Tibial nerve (tissue), 4 donors: ENCODE measurements around the gene ADGRD1. TPM values are rescaled to one million over a fixed set of nuclear protein-coding genes. Genes with fewer than 3 reads are reported as not detected.
"Not testable (repeated sequence)": the region's sequence is repeated elsewhere in the genome, so short reads cannot be mapped to it uniquely, and the experiment has no call there.

ENCODE experiments used
- DNase-seq, 2 donors: peaks; one replicate each; pipeline ENCODE4 v3.0.0-alpha.2; 2019; ENCODE audit warnings: low spot score in 2 of 2
- H3K27ac ChIP-seq, 4 donors: fragments of 200-600 bp; sonication (generic) in 3 of 4; one replicate each; pipeline ENCODE4 v1.5.1; 2017 to 2019; ENCODE audit warnings: mild to moderate bottlenecking in 1 of 4
- H3K27me3 ChIP-seq, 2 donors: fragments of 200-600 bp; sonication (generic) in 1 of 2; one replicate each; pipeline versions ENCODE4 v1.5.1 to v1.6.0; 2017 to 2019
- H3K36me3 ChIP-seq, 3 donors: fragments of 200-600 bp; sonication (generic); one replicate each; pipeline ENCODE4 v1.5.1; 2018 to 2019
- H3K4me1 ChIP-seq, 4 donors: fragments of 200-600 bp; sonication (generic) in 3 of 4; one replicate each; pipeline ENCODE4 v1.5.1; 2017 to 2019
- H3K4me3 ChIP-seq, 4 donors: fragments of 200-600 bp; sonication (generic) in 3 of 4; one replicate each; pipeline ENCODE4 v1.5.1; 2017 to 2019; ENCODE audit warnings: mild to moderate bottlenecking in 1 of 4, moderate library complexity in 1 of 4
- H3K9me3 ChIP-seq, 4 donors: fragments of 200-600 bp; sonication (generic) in 3 of 4; one replicate each; pipeline ENCODE4 v1.5.1; 2017 to 2019
- CTCF ChIP-seq, 5 experiments: fragments of 200-600 bp in 3 of 5; fragments of 450-650 bp in 2 of 5; sonication (generic) in 3 of 5; IDR thresholded peaks; one replicate each; pipeline ENCODE4 v1.5.1; 2016 to 2019; ENCODE audit warnings: antibody characterized with exemption in 5 of 5, mild to moderate bottlenecking in 3 of 5, moderate library complexity in 2 of 5
- EP300 ChIP-seq, 2 donors: sonication (generic); formaldehyde crosslinking; IDR thresholded peaks; one replicate each; pipeline ENCODE4 v1.6.1; 2017; ENCODE audit warnings: antibody characterized with exemption in 2 of 2, mild to moderate bottlenecking in 1 of 2
- POLR2A ChIP-seq, 2 donors: fragments of 450-650 bp; IDR thresholded peaks; one replicate each; pipeline ENCODE4 v1.6.1; 2017; ENCODE audit warnings: antibody characterized with exemption in 2 of 2, mild to moderate bottlenecking in 2 of 2, moderate library complexity in 2 of 2
- WGBS, 2 donors: methylation state at CpG; one replicate each; pipeline ENCODE4 v1.1.5; 2018; 5-methylcytosine and 5-hydroxymethylcytosine counted together
- total RNA-seq, 4 donors: library from RNA; depleted of rRNA; stranded (reverse); fragments of >200 nt; gene quantifications; one replicate each; pipeline ENCODE4 v1.1.0, GENCODE V29; 2016

The ADGRD1 gene
- total RNA-seq, 4 donors from 2014 or later: 99.0 to 179 (median 125) TPM

- H3K9me3 ChIP-seq: no peaks in the 10 kb centered on the region
- 87 to 93% methylated on average over 10 to 12 of the region's 12 CpGs for WGBS, 2 donors
- H3K4me1 ChIP-seq: peaks cover 0 to 7% (median 0%) of the 10 kb centered on the region in 4 donors
- H3K27me3 ChIP-seq: no peaks in the 10 kb centered on the region
- H3K27ac ChIP-seq: peak overlapping the region in 1 of 4 donors; percentile 39
- TF ChIP-seq EP300 (IDR thresholded peaks at IDR 0.05) (no peak), CTCF (IDR thresholded peaks at IDR 0.05) (no peak), POLR2A (IDR thresholded peaks at IDR 0.05) (no peak)
- no peak for DNase-seq
- no peak overlapping the region for H3K4me3 ChIP-seq
- peaks cover 0 to 33% (median 0%) of the 10 kb centered on the region in 3 donors for H3K36me3 ChIP-seq
Measured at GRCh38 chr12:130994821-130995375, 41.2 kb downstream of the ADGRD1 start.

- H3K9me3 ChIP-seq, H3K4me3 ChIP-seq, H3K27ac ChIP-seq, H3K4me1 ChIP-seq, H3K27me3 ChIP-seq, DNase-seq: not testable (repeated sequence)
- peaks cover 0 to 39% (median 0%) of the 10 kb centered on the region in 3 donors for H3K36me3 ChIP-seq
- WGBS, 2 donors: 68 to 80% methylated on average over 5 of the region's 5 CpGs
Measured at GRCh38 chr12:130995386-130995969, 41.8 kb downstream of the ADGRD1 start.

- 86 to 87% methylated on average over 5 of the region's 5 CpGs for WGBS, 2 donors
- Histone ChIP-seq H3K27ac (no peak overlapping the region), H3K36me3 (peaks cover 0 to 47% (median 0%) of the 10 kb centered on the region in 3 donors), H3K4me3 (no peak overlapping the region), H3K27me3 (no peaks in the 10 kb centered on the region), H3K9me3 (peaks cover 0 to 5% (median 0%) of the 10 kb centered on the region in 4 donors), H3K4me1 (no peaks in the 10 kb centered on the region)
- TF ChIP-seq CTCF (IDR thresholded peaks at IDR 0.05): no peak
- TF ChIP-seq POLR2A (IDR thresholded peaks at IDR 0.05): no peak
- no peak for TF ChIP-seq EP300 (IDR thresholded peaks at IDR 0.05)
- DNase-seq: no peak
Measured at GRCh38 chr12:130998136-130998535, 44.4 kb downstream of the ADGRD1 start.

- 88 to 92% methylated on average over 16 of the region's 16 CpGs for WGBS, 2 donors
- peaks cover 0 to 3% (median 0%) of the 10 kb centered on the region in 4 donors for H3K4me1 ChIP-seq
Measured at GRCh38 chr12:131000000-131000486, 46.3 kb downstream of the ADGRD1 start.

GRCh38 chr12:131001493-131001892 is 47.8 kb downstream of the ADGRD1 start:
- TF ChIP-seq CTCF (IDR thresholded peaks at IDR 0.05) (no peak), EP300 (IDR thresholded peaks at IDR 0.05) (no peak), POLR2A (IDR thresholded peaks at IDR 0.05) (no peak)
- Histone ChIP-seq H3K4me3 (no peak overlapping the region), H3K9me3 (peaks cover 0 to 5% (median 0%) of the 10 kb centered on the region in 4 donors), H3K27ac (no peak overlapping the region), H3K27me3 (no peaks in the 10 kb centered on the region), H3K4me1 (peaks cover 0 to 15% (median 0%) of the 10 kb centered on the region in 4 donors), H3K36me3 (peaks cover 0 to 52% (median 0%) of the 10 kb centered on the region in 3 donors)
- no peak for DNase-seq
- WGBS, 2 donors: 89 to 94% methylated on average over 1 of the region's 1 CpG

More at GRCh38 chr12:131000000-131000486, 46.3 kb downstream of the ADGRD1 start:
- Histone ChIP-seq H3K9me3 (peaks cover 0 to 5% (median 0%) of the 10 kb centered on the region in 4 donors), H3K36me3 (peaks cover 0 to 44% (median 0%) of the 10 kb centered on the region in 3 donors), H3K4me3 (no peak overlapping the region), H3K27me3 (no peaks in the 10 kb centered on the region), H3K27ac (no peak overlapping the region)
- no peak for DNase-seq
- no peak for TF ChIP-seq POLR2A (IDR thresholded peaks at IDR 0.05)
- no peak for TF ChIP-seq EP300 (IDR thresholded peaks at IDR 0.05)
- TF ChIP-seq CTCF (IDR thresholded peaks at IDR 0.05): no peak
